Glutamatergic neuron (in vitro differentiated cells): Measurements from ENCODE around the gene TRAK1. TPM values are rescaled to one million over a fixed set of nuclear protein-coding genes. Genes with fewer than 3 reads are reported as not detected.

Experiments used
- DNase-seq: peaks from one replicate; pipeline ENCODE4 v3.0.0; 2022
- H3K27ac Mint-ChIP-seq: one replicate; pipeline ENCODE4 v1.8.0; 2020; ENCODE audit warnings: mild to moderate bottlenecking, mixed read lengths, inconsistent platforms; ENCODE audit not compliant: unreplicated experiment
- H3K27me3 Mint-ChIP-seq: one replicate; pipeline ENCODE4 v1.8.0; 2020; ENCODE audit warnings: mild to moderate bottlenecking, moderate library complexity, mixed read lengths, inconsistent platforms; ENCODE audit not compliant: unreplicated experiment
- H3K36me3 Mint-ChIP-seq: one replicate; pipeline ENCODE4 v1.8.0; 2020; ENCODE audit warnings: mild to moderate bottlenecking, mixed read lengths, inconsistent platforms; ENCODE audit not compliant: unreplicated experiment
- H3K4me1 Mint-ChIP-seq: one replicate; pipeline ENCODE4 v1.8.0; 2020; ENCODE audit warnings: mild to moderate bottlenecking, low read depth, mixed read lengths, inconsistent platforms; ENCODE audit not compliant: unreplicated experiment
- H3K4me3 Mint-ChIP-seq: one replicate; pipeline ENCODE4 v1.8.0; 2020; ENCODE audit warnings: mild to moderate bottlenecking, mixed read lengths, inconsistent platforms; ENCODE audit not compliant: unreplicated experiment
- H3K9me3 Mint-ChIP-seq: one replicate; pipeline ENCODE4 v1.8.0; 2020; ENCODE audit warnings: mild to moderate bottlenecking, moderate library complexity, mixed read lengths, inconsistent platforms; ENCODE audit not compliant: unreplicated experiment
- total RNA-seq: library from RNA; stranded (reverse); fragmentation: NEBNext Ultra II Directional; extraction: Animal tissue kit (Norgen Biotek cat#: 25700); gene quantifications from one replicate; pipeline ENCODE4 v1.2.1, GENCODE V29; 2021; ENCODE audit not compliant: unreplicated experiment
- TF ChIP-seq, protein P1 (sequence below): fragments of 200-600 bp; sonication (generic); IDR thresholded peaks from one replicate; pipeline ENCODE4 v1.5.0; 2021; ENCODE audit not compliant: partially characterized antibody, unreplicated experiment

Gene TRAK1
- total RNA-seq, 1 donor from 2014 or later, result 308 TPM

- TF ChIP-seq, protein P1, sequence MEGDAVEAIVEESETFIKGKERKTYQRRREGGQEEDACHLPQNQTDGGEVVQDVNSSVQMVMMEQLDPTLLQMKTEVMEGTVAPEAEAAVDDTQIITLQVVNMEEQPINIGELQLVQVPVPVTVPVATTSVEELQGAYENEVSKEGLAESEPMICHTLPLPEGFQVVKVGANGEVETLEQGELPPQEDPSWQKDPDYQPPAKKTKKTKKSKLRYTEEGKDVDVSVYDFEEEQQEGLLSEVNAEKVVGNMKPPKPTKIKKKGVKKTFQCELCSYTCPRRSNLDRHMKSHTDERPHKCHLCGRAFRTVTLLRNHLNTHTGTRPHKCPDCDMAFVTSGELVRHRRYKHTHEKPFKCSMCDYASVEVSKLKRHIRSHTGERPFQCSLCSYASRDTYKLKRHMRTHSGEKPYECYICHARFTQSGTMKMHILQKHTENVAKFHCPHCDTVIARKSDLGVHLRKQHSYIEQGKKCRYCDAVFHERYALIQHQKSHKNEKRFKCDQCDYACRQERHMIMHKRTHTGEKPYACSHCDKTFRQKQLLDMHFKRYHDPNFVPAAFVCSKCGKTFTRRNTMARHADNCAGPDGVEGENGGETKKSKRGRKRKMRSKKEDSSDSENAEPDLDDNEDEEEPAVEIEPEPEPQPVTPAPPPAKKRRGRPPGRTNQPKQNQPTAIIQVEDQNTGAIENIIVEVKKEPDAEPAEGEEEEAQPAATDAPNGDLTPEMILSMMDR, result no peak
- no peak overlapping the region for H3K4me3 Mint-ChIP-seq
- H3K27me3 Mint-ChIP-seq, result peaks cover 19% of the 10 kb centered on the region
- DNase-seq, result no peak
- H3K9me3 Mint-ChIP-seq, result peaks cover 29% of the 10 kb centered on the region
- H3K36me3 Mint-ChIP-seq, result no peaks in the 10 kb centered on the region
- peak overlapping the region; percentile 16 for H3K27ac Mint-ChIP-seq
- H3K4me1 Mint-ChIP-seq, result peaks cover 31% of the 10 kb centered on the region
These were observed 125.1 kb downstream of the TRAK1 start for GRCh38 chr3:42216302-42216701.

- H3K27me3 Mint-ChIP-seq, result peaks cover 19% of the 10 kb centered on the region
- TF ChIP-seq, protein P1, result no peak
- H3K36me3 Mint-ChIP-seq, result no peaks in the 10 kb centered on the region
- H3K27ac Mint-ChIP-seq, result no peak overlapping the region
- DNase-seq, result no peak
- H3K4me1 Mint-ChIP-seq, result peaks cover 32% of the 10 kb centered on the region
- H3K9me3 Mint-ChIP-seq, result peaks cover 24% of the 10 kb centered on the region
- H3K4me3 Mint-ChIP-seq, result no peak overlapping the region
These were observed 125.8 kb downstream of the TRAK1 start for GRCh38 chr3:42216931-42217333.

DNA sequence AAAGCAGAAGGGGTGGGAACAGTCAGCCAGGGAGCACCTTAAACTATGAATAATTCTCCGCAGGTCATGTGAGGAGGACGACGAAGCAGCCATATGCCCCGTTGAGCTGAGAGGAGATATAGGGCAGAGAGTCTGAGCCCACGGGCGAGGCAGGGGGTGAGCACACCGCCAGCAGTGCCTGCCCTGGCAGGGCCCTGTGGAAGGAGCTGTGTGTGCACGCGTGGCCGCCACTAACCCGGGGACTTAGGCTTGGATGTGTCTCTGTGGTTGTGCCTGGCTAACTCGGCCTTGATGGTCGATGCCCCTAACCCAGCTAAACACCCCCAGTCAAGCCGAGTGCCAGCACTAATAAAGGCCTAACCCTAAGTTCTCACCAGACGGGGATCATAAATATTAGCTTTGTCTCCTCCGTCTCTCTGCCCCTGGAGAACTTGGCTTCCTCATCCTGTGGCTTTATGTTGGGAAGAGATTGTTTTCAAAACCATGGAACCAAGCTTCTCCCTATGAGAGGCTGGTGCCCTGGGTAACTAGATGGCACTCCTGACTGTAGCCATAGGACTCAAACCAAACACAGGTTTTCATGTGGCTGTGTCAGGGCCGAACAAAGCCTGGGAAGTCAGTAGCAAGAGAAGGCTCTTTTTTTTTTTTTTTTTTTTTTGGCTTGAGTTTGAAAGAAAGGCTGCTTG, 129.4 kb downstream of the TRAK1 start:
- TF ChIP-seq, protein P1, result no peak
- H3K27me3 Mint-ChIP-seq, result peaks cover 10% of the 10 kb centered on the region
- H3K4me3 Mint-ChIP-seq, result no peak overlapping the region
- DNase-seq, result no peak
- H3K27ac Mint-ChIP-seq, result peak overlapping the region; percentile 70
- H3K36me3 Mint-ChIP-seq, result peaks cover 13% of the 10 kb centered on the region
- peaks cover 15% of the 10 kb centered on the region for H3K4me1 Mint-ChIP-seq
- H3K9me3 Mint-ChIP-seq, result peaks cover 19% of the 10 kb centered on the region

- H3K36me3 Mint-ChIP-seq, result peaks cover 23% of the 10 kb centered on the region
- no peak overlapping the region for H3K27ac Mint-ChIP-seq
- H3K9me3 Mint-ChIP-seq, result peaks cover 16% of the 10 kb centered on the region
- no peak for DNase-seq
- H3K27me3 Mint-ChIP-seq, result peaks cover 11% of the 10 kb centered on the region
- no peak overlapping the region for H3K4me3 Mint-ChIP-seq
- TF ChIP-seq, protein P1, result no peak
- peaks cover 5% of the 10 kb centered on the region for H3K4me1 Mint-ChIP-seq
These were observed 132.0 kb downstream of the TRAK1 start for GRCh38 chr3:42222942-42223693.

DNA sequence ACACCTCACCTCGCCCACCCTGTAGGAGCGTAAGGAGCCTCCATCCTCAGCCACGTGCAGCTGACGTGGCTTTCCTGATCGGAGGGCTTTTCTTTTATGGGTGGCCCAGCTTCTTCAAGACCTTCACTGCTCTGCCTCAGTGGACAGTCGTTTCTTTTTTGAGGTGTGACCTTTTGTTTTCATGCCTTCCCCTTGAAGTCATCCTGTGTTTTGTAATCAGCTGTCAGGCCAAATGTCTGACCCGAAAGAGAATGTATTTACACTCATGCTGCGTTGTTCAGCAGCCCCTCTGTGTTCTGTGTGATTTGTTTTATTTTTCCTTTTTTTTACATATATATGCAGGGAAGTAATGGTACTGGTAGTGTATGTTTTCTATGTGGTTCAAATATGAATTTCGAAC, 133.0 kb downstream of the TRAK1 start:
- peaks cover 5% of the 10 kb centered on the region for H3K4me1 Mint-ChIP-seq
- peaks cover 16% of the 10 kb centered on the region for H3K9me3 Mint-ChIP-seq
- H3K36me3 Mint-ChIP-seq, result peaks cover 23% of the 10 kb centered on the region
- TF ChIP-seq, protein P1, result no peak
- no peak overlapping the region for H3K4me3 Mint-ChIP-seq
- H3K27me3 Mint-ChIP-seq, result peaks cover 11% of the 10 kb centered on the region
- H3K27ac Mint-ChIP-seq, result peak overlapping the region; percentile 66
- DNase-seq, result no peak
